Measurements from ENCODE around the gene TMEM132C.

The TMEM132C gene

DNA sequence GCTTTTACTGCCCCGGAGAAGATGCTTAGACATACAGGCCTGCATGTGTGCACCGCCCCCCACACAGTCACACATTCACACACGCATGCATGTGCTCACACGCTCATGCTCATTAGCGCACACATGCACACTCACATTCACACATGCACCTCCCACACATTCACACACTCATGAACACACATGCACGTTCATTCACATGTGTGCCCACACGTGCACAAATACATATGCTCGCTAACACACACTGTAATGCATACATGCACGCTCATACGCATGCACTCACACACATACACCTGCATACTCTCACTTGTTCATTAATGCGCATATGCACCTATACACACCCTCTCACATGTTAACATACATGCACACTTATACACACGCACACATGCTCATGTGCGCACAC, 21.9 kb downstream of the TMEM132C start:
- DNase-seq, result no peak

DNA sequence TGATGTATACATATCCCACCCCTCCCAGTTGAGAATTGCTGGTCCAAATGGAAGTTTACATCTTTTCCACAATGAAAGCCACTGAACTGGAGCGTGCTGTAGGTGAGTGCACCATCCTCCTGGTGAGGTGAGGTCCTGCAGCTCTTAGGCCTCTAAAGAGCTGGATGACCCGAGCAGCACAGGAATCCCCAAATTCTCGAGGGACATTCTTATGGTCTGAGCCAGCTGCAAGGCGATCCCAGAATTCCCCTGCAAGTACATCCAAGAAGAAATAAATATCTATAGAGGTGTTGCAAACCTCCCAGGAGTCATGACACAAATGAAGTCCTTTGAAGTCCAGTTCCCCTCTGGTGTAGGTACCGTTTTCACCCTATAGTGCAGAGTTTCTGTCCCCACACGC, 24.0 kb downstream of the TMEM132C start:
- no peak for DNase-seq

DNA sequence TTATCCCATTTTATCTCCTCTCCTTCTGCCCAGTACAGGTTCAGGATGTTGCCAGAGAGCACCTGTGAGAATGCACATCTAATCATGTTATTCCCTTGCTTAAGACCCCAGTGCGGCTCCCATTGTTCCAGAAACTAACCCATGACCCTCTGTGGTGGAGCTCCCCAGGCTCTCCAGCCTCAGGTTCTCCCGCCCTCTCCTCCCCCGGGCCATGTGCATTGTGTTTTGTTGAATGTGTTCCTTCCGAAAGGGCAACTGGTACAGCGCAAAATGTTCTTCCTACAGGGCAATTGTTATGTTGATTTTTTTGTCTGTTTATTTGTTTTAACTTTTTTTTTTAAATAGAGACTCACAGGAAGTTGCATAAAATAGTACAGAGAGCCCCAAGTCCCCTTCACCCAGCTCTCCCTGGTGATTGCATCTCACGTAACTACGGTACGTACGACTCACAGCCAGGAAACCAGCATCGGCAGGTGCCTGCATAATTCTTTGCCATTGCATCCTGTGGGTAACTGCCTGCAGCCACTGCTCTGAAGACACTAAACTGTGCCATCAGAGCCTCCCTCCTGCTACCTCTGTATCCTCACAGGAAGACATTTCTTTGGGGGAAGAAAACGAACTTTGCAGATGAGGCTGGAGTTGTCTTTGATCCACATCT, 31.2 kb downstream of the TMEM132C start:
- DNase-seq, result no peak

DNA sequence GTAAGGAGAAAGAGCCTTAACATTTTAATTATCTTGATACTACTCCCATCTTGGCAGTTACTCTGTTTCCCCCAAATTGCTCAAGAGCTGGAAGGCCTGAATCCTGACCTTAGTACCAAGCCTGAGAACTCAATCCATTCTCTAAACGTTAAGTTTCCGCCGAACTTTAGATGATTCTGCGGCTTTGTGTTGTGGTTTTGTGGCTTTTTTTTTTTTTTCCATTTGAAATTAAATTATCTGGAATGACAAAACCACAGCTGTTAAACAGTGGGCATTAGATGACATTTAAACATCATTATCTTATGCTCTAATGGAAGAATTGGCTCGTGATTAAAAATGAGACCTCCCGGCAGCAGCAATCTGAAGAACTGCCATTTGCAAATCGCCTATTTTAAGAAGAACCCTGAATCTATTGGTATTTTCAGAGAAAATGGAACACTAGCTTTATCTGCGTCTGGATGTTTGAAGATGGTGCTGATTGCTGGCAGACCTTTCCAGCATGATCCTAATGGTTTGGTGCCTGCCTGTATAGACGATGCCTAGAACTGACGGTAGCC, 38.4 kb downstream of the TMEM132C start:
- no peak for DNase-seq

DNA sequence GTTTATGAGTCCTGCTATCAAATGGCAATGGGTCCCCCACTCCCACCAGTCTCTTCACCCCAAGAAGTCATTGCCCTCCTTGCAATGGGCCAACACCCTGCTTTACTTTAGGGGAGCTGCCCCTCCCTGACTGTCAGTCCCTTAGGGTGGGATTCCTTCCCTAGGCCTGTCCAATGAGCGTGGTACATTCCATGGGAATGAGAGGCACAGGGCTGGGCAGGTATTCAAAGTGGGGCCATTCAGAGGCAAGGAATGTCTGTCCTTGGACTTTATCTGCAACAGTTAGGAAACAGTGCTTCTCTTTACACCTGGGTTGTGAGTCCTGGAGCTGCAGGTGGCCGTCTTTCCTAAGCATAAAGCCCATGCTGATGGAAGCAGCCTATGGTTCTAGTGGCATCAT, 40.8 kb downstream of the TMEM132C start:
- DNase-seq, result no peak

DNA sequence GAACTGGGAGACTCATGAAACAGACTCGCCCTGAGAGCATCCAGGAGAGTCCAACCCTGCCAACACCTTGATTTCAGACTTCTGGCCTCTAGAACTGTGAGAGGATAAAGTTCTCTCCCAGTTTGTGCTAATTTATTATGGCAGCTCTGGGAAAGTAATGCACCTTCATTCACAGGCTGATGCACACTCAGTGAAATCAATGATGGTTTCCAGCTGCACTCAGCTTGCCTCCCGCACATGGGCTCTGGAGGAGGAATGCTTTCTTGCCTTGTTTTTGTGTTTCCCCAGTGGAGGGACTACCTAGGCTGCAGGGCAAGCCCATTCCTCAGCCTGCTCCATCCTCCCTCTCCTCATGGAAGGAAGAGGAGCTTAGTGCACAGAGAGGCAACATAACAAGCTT, 45.7 kb downstream of the TMEM132C start:
- no peak for DNase-seq

DNA sequence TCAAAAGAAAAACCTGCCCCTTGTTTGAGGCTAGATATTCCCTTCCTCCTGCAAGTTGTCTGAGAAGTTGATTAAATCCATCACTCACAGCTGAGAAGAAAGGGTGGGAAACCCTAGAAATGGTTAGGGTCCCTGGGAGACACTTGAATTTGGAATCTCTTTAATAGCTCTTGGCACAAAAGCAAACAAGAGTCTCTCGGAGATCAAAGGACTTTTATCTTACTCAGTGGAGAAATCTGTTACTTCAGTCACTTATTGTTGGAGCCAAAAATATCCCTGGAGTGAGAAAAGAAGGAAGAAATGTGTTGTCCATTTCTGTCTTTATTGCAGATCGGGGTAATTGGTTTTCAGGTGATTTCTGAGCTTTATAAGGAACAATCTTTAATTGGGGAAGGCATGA, 47.0 kb downstream of the TMEM132C start:
- DNase-seq, result no peak

DNA sequence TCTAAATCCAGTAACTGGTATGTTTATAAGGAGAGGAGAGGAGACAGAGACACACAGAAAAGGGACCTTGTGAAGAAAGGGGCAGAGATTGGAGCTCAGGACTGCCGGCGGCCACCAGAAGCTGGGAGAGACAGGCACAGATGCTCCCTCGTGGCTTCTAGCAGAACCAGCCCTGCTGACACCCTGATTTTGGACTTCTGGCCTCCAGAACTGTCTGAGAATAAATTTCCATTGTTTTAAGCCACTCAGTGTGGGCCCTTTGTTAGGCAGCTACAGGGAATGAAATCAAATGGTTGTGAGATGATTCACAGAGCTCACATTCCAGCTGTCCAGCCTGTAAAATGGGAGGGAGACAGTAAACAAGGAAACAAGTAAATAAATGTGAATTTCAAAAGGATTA, 47.6 kb downstream of the TMEM132C start:
- DNase-seq, result peak in 1 of 14 donors; percentile 4

DNA sequence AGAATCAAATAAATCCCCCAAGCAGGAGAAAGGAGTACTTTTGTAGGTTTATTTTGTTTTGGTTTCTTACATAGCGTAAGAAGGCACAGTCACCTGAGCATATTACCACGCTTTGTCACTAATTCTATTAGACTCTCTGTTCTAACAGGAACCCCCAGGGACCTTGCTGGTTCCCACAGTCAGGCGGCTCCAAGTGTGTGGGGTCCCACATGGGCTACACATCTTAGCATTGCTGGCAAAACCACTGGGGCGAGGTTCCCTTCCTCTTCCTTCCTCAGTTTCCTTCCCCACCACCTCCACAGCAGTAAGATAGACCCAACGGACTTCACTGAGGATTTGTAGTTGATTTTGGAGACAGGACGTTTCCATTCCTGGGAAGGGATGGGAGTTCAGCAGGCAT, 49.1 kb downstream of the TMEM132C start:
- no peak for DNase-seq

DNA sequence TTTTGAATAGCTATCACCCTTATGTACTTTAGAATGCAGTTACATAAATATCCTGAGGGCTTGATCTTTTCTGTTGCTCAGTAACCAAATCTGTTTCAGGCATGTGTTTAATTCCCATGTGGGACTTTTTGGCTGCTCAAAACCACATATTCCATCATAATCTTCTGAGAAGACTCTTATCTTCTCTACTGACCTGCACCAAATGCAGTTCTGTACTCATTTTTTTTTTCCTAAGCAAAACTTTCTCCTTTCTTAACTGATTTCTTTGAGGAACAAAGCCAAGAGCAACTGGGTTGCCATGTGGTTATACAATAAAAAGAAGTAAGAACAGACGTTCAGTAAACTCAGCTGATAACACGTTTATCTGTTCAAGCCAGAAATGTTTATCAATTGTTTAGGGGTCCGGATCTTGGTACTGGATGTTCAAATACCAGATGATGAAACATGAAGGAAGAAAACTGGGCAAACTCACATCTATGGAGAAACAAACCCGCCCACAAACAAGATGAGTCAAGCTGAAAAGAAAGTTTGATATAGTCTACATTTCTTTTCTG, 50.1 kb downstream of the TMEM132C start:
- no peak for DNase-seq

DNA sequence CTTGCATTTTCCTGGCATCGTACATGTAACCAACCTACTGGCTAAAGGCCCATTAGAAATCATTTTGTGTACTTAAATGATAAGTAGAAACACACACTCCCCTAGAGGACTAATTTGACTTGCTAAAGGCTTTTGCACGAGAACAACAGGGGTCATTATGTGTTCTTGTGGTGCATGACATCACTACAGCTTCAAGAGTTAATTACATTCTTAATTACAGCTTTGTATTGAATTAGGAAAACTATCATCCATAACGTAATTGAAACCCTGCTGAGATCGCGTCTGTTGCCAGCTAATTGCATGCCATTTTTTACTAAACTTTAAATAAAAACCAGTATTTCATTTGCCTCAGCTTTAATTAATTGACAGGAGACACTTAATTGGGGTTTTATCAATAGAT, 51.4 kb downstream of the TMEM132C start:
- no peak for DNase-seq

DNA sequence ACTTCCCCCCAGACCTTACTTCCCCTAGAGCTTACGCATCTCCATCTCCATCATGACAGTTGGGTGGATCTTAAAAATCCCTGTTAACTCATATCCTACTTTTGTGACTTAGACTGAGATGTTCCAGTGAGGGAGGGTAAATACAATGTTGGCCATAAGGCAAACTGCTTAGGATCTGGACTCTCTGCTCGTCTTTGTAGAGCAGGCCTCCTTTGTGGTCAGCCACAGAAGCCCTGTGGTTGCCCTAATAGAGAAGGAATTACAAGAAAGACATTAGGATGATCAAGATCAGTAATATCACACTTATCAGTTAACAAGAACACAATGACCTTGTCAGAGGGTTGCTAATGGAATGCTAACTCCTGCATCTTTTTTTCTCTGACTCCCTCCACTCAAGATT, 52.0 kb downstream of the TMEM132C start:
- DNase-seq, result no peak

DNA sequence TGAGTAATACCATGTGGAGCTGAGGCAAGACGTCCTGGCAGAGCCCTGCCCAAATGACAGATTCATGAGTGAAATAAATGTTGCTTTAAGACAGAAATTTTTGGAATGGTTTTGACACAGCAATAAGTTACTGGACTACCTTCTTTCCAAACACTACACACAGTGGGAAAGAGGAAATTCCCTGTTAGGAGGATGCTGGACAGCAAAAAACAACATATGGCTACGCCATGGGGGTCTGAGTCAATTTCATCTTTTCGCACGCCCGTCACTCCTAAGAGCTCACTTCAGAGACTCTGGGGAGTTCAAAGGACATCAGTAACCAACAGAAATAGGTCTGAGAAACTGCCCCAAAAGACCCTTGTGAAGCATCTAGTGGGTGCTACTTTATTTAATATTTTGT, 55.4 kb downstream of the TMEM132C start:
- peak in 1 of 14 donors; percentile 46 for DNase-seq

DNA sequence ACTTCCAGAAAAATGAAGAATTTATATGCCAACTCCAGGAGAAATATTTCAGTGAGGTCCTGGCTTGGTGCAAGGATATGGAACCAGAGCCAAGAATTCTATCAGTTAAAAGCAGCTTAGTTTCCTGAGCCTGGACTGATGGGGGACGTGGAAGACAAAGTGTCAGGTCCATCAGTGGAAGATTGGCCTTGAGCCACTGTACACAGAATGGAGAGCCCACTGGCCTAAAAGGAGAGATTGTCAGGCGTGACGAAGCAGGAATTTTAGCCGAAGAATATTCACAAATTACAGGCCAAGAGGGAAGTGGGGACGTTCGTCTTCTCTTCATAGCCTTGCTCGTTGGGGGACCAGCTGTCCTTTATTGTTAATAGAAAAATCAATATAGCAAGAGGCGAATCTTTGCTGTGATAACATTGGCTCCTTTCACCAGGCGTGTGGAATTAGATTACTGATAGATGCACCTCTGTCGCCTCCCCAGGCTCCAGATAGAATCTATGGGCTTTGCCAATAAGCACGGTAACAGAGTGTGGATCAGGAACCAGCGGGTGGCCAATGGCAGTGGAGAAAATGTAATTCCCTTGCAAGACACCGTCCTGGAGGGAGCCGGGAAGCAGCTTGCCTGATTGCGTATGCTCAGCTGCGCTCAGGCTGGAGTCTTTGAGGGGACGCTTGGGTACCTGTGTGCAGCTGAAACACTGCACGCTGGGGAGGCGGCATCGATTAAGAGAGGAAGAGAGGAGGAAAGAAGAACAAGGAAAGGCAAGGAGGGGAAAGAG, 56.4 kb downstream of the TMEM132C start:
- no peak for DNase-seq

DNA sequence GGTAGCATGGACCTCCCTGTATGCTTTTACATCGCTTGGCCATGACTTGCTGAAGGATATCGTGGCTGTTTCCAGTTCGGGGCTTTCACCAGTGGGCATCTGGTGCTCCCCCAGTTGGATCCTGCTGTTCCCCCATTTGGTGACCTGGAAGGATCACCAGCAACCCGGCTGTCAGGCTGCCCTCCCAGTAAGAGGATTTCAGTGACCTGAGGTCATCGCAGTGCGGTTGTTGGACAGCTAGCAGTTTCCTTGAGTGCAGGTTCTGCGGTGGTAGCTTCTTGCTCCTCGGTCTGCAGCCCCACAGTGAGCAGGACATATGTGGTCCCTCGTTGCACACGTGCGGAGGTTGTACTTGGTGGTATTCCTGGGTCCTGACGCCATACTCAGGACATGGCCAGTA, 58.7 kb downstream of the TMEM132C start:
- DNase-seq, result no peak

DNA sequence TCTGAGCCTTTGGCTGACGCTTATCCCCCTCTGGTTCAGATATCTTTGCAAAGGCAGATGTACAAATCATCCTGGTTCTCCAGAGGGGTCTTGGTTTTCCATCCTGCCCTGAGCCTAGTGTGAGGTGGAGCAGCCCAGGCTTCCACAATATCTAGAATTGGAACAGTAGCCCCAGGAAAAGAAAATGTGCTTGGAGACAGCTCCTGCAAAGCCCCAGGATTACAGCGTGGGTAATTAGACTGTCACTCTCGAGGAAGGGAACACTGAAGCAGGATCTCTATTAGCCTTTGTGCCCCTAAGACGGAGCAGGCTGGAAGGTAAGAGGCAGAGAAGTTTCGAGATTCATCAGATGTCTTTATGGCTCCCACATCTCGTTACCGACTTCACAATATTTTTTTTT, 59.4 kb downstream of the TMEM132C start:
- DNase-seq, result no peak

DNA sequence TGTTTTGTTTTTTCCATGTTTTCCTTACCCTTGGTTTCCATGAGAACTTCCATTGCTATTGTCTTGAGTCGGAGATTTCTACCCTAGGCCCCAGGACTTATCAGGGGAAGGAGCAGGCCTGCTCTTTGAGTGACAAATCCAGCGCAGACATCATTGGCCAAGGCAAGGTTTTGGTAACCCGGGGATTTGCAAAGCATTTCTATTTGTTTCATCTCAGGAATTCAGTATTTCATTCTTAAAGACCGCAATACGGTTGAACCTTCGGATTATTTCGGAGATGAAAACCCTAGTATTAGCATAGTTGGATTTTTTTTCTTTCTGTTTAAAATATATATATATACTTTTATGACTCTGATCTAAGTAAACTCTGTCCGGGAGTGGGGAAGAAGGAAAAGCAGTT, 62.0 kb downstream of the TMEM132C start:
- DNase-seq, result no peak

DNA sequence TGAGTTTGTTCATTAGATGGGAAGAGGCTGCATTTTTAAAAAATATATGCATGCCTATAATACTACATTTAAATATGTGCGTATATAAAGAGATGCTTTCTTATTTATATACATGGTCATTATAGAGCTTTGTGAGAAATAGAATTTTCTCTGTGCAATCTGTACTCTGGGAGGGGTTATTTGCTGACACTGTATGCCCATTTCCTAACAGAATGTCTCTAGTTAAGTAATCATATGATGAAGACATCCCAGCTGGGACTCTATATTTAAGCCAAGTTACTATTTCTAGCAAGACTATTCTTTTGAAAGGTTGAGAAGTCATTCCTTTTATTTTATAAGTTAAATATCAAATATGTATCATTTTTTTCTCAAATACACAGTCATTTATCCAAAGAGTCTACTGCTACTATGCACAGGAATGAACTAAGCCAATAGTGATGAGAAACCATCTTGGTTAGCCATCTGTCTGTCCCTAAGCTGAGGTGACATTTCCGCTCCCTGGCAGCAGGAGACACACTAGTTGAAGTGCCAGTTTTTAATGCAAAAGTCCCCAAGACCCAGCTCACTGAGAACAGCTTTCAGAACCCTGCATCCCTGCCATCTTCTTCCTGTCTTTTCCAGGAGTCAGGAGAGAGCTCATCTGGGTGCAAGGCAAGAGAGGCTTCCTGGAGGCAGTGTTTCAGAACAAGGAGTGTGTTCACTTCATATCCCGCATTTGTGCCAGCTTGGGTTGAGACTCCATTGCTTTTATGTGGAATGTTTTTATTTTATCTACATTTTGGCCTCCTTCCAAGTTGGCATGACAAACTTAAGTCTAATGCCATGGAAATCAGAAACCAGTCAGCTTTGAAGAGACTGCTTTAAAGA, 69.5 kb downstream of the TMEM132C start:
- DNase-seq, result peak in 1 of 14 donors; percentile 69

DNA sequence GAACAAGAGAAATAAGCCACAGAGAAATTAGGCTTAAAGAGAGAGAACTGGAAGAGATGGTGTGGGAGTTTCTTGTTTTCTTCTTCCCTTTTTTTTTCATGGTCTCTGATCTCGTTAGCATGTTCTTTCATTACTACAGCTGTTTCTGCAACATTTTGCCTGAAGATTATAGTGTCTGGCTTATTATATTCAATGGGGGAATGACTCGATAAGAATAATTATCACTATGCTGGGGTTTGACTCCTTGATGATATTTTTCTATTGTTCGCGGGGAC, 70.0 kb downstream of the TMEM132C start:
- DNase-seq, result no peak

DNA sequence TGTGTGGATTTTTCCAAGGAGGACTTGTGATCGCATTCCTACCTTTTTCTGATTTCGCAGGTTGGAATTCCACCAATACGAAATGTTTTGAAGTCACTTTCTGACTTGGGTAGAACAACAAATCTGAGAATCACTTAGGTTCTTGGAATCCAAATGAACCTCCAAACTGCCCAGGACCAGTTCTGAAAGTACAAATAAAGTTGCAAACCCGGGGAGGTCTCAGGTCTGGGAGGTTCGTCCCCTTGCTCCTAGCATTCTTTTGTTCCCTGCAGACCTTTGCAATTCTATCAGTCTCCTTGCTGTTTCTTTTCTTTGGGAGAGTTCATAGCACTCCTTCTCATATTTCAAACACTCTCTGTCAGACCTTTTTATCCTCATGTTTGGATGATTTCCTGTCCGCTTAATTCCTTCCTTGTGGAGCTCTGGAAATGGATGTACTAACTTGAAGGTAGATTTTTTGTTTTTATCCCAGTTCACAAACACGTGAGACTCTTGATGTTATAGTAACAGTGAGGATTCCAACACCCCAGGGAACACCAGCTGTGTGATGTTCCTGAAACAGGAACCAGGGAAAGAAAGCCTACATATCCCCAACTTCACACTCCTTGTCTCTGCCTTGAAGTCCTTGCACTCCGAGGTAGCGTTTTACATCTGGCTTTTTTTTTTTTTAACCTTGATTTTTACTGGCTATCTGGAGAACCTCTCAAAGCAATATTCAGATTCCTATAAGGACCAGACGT, 70.6 kb downstream of the TMEM132C start:
- no peak for DNase-seq

DNA sequence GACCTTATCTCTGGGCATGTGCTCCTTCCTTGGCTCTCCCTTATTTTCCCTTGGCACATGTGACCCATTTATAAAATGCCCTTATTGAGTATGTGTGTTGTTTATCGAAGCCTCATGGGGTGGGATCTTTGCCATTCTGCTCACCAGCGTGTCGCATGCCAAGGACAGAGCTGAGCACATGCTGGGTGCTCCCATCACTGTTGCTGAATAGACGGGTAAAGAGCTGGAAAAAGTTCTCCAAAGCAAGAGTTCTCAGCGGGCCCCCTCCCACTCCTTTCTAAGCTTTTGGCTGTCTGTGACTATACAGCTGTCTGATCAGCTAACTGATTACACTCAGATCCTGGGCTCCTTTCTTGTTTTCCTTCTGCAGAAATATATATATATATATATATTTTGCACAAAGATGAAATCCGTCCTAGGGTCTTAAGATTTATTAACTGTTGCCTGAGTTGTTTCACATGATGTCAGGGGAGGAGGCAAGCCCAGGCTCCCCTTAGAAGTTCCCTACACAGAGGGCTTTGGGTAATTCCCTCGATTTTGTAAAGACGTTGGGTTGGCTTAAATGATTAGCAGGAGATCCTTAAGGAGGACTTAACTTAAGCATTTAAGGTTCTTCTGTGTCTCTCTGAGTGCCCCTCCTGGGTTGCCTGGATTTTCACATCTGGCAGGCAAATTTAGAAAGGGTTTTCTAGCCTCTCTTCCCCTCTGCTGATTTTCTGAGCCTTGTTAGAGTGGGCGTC, 71.6 kb downstream of the TMEM132C start:
- no peak for DNase-seq

DNA sequence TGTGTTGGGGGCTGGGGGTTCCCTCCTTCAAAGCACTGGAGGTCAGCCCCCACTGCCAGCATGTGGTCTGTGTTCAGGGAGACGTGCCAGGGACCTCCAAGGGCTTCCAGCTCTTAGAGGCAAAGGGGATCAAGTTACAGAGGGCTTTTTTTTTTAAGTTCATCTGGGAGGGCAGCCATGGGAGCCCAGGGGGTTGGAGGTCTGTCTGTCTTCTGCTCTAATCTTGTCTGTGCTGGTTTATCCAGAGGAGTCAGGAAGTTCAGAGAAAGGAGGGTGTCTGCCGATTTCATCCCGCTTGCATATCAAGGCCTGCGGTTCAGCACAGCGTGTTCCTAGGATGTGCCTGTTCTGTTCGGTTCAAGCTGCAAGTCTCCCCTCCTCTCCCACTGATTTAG, 72.2 kb downstream of the TMEM132C start:
- no peak for DNase-seq
